Glutamatergic neuron (in vitro differentiated cells): ENCODE results near the gene NTRK2. TPM values are rescaled to one million over a fixed set of nuclear protein-coding genes. Genes with fewer than 3 reads are reported as not detected.

ENCODE experiments used
- DNase-seq: peaks from one replicate; pipeline ENCODE4 v3.0.0; 2022
- H3K27ac Mint-ChIP-seq: one replicate; pipeline ENCODE4 v1.8.0; 2020; ENCODE audit warnings: mild to moderate bottlenecking, mixed read lengths, inconsistent platforms; ENCODE audit not compliant: unreplicated experiment
- H3K27me3 Mint-ChIP-seq: one replicate; pipeline ENCODE4 v1.8.0; 2020; ENCODE audit warnings: mild to moderate bottlenecking, moderate library complexity, mixed read lengths, inconsistent platforms; ENCODE audit not compliant: unreplicated experiment
- H3K36me3 Mint-ChIP-seq: one replicate; pipeline ENCODE4 v1.8.0; 2020; ENCODE audit warnings: mild to moderate bottlenecking, mixed read lengths, inconsistent platforms; ENCODE audit not compliant: unreplicated experiment
- H3K4me1 Mint-ChIP-seq: one replicate; pipeline ENCODE4 v1.8.0; 2020; ENCODE audit warnings: mild to moderate bottlenecking, low read depth, mixed read lengths, inconsistent platforms; ENCODE audit not compliant: unreplicated experiment
- H3K4me3 Mint-ChIP-seq: one replicate; pipeline ENCODE4 v1.8.0; 2020; ENCODE audit warnings: mild to moderate bottlenecking, mixed read lengths, inconsistent platforms; ENCODE audit not compliant: unreplicated experiment
- H3K9me3 Mint-ChIP-seq: one replicate; pipeline ENCODE4 v1.8.0; 2020; ENCODE audit warnings: mild to moderate bottlenecking, moderate library complexity, mixed read lengths, inconsistent platforms; ENCODE audit not compliant: unreplicated experiment
- CTCF ChIP-seq: fragments of 200-600 bp; sonication (generic); IDR thresholded peaks from one replicate; pipeline ENCODE4 v1.5.0; 2021; ENCODE audit not compliant: partially characterized antibody, unreplicated experiment
- total RNA-seq: library from RNA; stranded (reverse); fragmentation: NEBNext Ultra II Directional; extraction: Animal tissue kit (Norgen Biotek cat#: 25700); gene quantifications from one replicate; pipeline ENCODE4 v1.2.1, GENCODE V29; 2021; ENCODE audit not compliant: unreplicated experiment

The NTRK2 gene
- total RNA-seq, 1 donor from 2014 or later: 2.1 TPM

- Mint-ChIP-seq H3K27ac (no peak overlapping the region), H3K9me3 (no peaks in the 10 kb centered on the region), H3K36me3 (no peaks in the 10 kb centered on the region), H3K27me3 (no peaks in the 10 kb centered on the region), H3K4me1 (no peaks in the 10 kb centered on the region), H3K4me3 (no peak overlapping the region)
- TF ChIP-seq CTCF: no peak
- DNase-seq: no peak
Observed at GRCh38 chr9:84829471-84829870, 159.9 kb downstream of the NTRK2 start.

- H3K27me3 Mint-ChIP-seq: no peaks in the 10 kb centered on the region
- peaks cover 2% of the 10 kb centered on the region for H3K4me1 Mint-ChIP-seq
- no peaks in the 10 kb centered on the region for H3K36me3 Mint-ChIP-seq
- no peak for TF ChIP-seq CTCF
- no peak for DNase-seq
- no peak overlapping the region for H3K27ac Mint-ChIP-seq
- no peak overlapping the region for H3K4me3 Mint-ChIP-seq
- H3K9me3 Mint-ChIP-seq: no peaks in the 10 kb centered on the region
Observed at GRCh38 chr9:84829997-84830696, 160.6 kb downstream of the NTRK2 start.

GRCh38 chr9:84831377-84831776 is 161.8 kb downstream of the NTRK2 start:
- Mint-ChIP-seq H3K4me3 (no peak overlapping the region), H3K36me3 (no peaks in the 10 kb centered on the region), H3K27me3 (no peaks in the 10 kb centered on the region), H3K9me3 (no peaks in the 10 kb centered on the region), H3K4me1 (peaks cover 3% of the 10 kb centered on the region), H3K27ac (no peak overlapping the region)
- DNase-seq: no peak
- TF ChIP-seq CTCF: no peak

- no peak for DNase-seq
- H3K36me3 Mint-ChIP-seq: no peaks in the 10 kb centered on the region
- H3K27ac Mint-ChIP-seq: no peak overlapping the region
- no peaks in the 10 kb centered on the region for H3K9me3 Mint-ChIP-seq
- H3K4me3 Mint-ChIP-seq: no peak overlapping the region
- peaks cover 3% of the 10 kb centered on the region for H3K4me1 Mint-ChIP-seq
- no peak for TF ChIP-seq CTCF
- H3K27me3 Mint-ChIP-seq: no peaks in the 10 kb centered on the region
Observed at GRCh38 chr9:84832453-84832852, 162.9 kb downstream of the NTRK2 start.

GRCh38 chr9:84834426-84834825 is 164.9 kb downstream of the NTRK2 start:
- no peaks in the 10 kb centered on the region for H3K9me3 Mint-ChIP-seq
- no peak for DNase-seq
- H3K36me3 Mint-ChIP-seq: no peaks in the 10 kb centered on the region
- peaks cover 8% of the 10 kb centered on the region for H3K4me1 Mint-ChIP-seq
- no peak overlapping the region for H3K27ac Mint-ChIP-seq
- TF ChIP-seq CTCF: no peak
- no peaks in the 10 kb centered on the region for H3K27me3 Mint-ChIP-seq
- no peak overlapping the region for H3K4me3 Mint-ChIP-seq
